HG02885 (cell line): ENCODE measurements around the gene CHAF1B.
"Not testable (repeated sequence)": the region's sequence is repeated elsewhere in the genome, so short reads cannot be mapped to it uniquely, and the experiment has no call there.

ENCODE experiments used
- ATAC-seq: cut with Tn5 transposase; IDR thresholded peaks from one replicate; pipeline ENCODE4 v1.9.1; 2021; ENCODE audit warnings: mild to moderate bottlenecking; ENCODE audit not compliant: unreplicated experiment, poor library complexity

The CHAF1B gene

GRCh38 chr21:36385233-36386030, at the start of gene CHAF1B:
Gene CHAF1B, plus strand, starts transcription at chr21:36385392. Its CDS starts 745 bp downstream, at chr21:36386137.
- peak; percentile 90 for ATAC-seq

GRCh38 chr21:36337099-36337509, 48.1 kb upstream of the CHAF1B start:
- ATAC-seq: no peak

- ATAC-seq: no peak
These were observed 46.2 kb upstream of the CHAF1B start for GRCh38 chr21:36338975-36339374.

GRCh38 chr21:36342581-36342980, 42.6 kb upstream of the CHAF1B start:
- ATAC-seq: not testable (repeated sequence)

- no peak for ATAC-seq
These were observed 40.3 kb upstream of the CHAF1B start for GRCh38 chr21:36344931-36345330.

GRCh38 chr21:36347278-36347961, 37.8 kb upstream of the CHAF1B start:
- no peak for ATAC-seq

GRCh38 chr21:36347962-36348328, 37.2 kb upstream of the CHAF1B start:
- no peak for ATAC-seq

GRCh38 chr21:36349315-36349714, 35.9 kb upstream of the CHAF1B start:
- no peak for ATAC-seq

GRCh38 chr21:36350282-36350910, 34.8 kb upstream of the CHAF1B start:
- no peak for ATAC-seq

GRCh38 chr21:36354918-36355680, 30.1 kb upstream of the CHAF1B start:
- ATAC-seq: no peak

GRCh38 chr21:36355868-36356267, 29.3 kb upstream of the CHAF1B start:
- no peak for ATAC-seq

GRCh38 chr21:36359185-36359584, 26.0 kb upstream of the CHAF1B start:
- ATAC-seq: no peak

GRCh38 chr21:36369064-36369685, 16.0 kb upstream of the CHAF1B start:
- ATAC-seq: no peak

- no peak for ATAC-seq
These were observed 9.2 kb upstream of the CHAF1B start for GRCh38 chr21:36375994-36376393.

GRCh38 chr21:36377391-36377842, 7.8 kb upstream of the CHAF1B start:
- ATAC-seq: no peak

GRCh38 chr21:36379251-36379650, 5.9 kb upstream of the CHAF1B start:
- ATAC-seq: no peak

GRCh38 chr21:36381841-36382589, 3.2 kb upstream of the CHAF1B start:
- ATAC-seq: no peak

- ATAC-seq: not testable (repeated sequence)
These were observed 2.5 kb upstream of the CHAF1B start for GRCh38 chr21:36382722-36383121.

GRCh38 chr21:36384885-36385232, 333 bp upstream of the CHAF1B start:
- ATAC-seq: peak; percentile 10
